ENCODE results near the gene VSIG4. TPM values are rescaled to one million over a fixed set of nuclear protein-coding genes. Genes with fewer than 3 reads are reported as not detected.

Gene VSIG4
- total RNA-seq, 1 experiment from 2014 or later: not detected

GRCh38 chrX:66001596-66001995 lies 38.3 kb downstream of the VSIG4 start:
- no peaks in the 10 kb centered on the region for H3K4me1 ChIP-seq (ENCODE audit: insufficient read depth, low read length)
- no peak overlapping the region for H2BK120ac ChIP-seq (ENCODE audit: low read depth, low read length, poor library complexity, severe bottlenecking)
- Mint-ChIP-seq H3K36me3 (ENCODE audit: insufficient read depth in 1 of 3, low read depth in 3 of 3) (peaks cover 0 to 2% (median 0%) of the 10 kb centered on the region in 3 experiments; a peak in 1 of 7 replicates), H3K4me1 (peaks cover 0 to 2% of the 10 kb centered on the region in 2 experiments; a peak in 1 of 4 replicates), H3K9me3 (peaks cover 71 to 75% of the 10 kb centered on the region in 2 experiments), H3K27me3 (ENCODE audit: low read depth) (no peaks in the 10 kb centered on the region; the same call in 1 of the 2 replicates), H3K27ac (peak overlapping the region in 1 of 3 experiments; percentile 71; a peak in 1 of 7 replicates), H3K4me3 (no peak overlapping the region)
- H3K4ac ChIP-seq (ENCODE audit: low read depth, low read length): no peak overlapping the region
- H2BK12ac ChIP-seq (ENCODE audit: insufficient read length, low read depth, low read length): no peak overlapping the region
- H4K91ac ChIP-seq (ENCODE audit: insufficient read length, low read depth, low read length): no peak overlapping the region
- H3K23ac ChIP-seq (ENCODE audit: insufficient read length, low read depth, low read length): no peak overlapping the region
- no peak overlapping the region for H3K27ac ChIP-seq (ENCODE audit: insufficient read length, low read depth, low read length)
- TF ChIP-seq CTCF (conservative IDR thresholded peaks at IDR 0.05): no peak
- H3K9me3 ChIP-seq (ENCODE audit: control insufficient read depth, low read depth, low read length): peaks cover 24% of the 10 kb centered on the region
- H3K9ac ChIP-seq (ENCODE audit: extremely low read depth, insufficient read length, low read length): no peak overlapping the region
- H3K14ac ChIP-seq (ENCODE audit: insufficient read depth, low read length): no peak overlapping the region
- no peak overlapping the region for H3K56ac ChIP-seq (ENCODE audit: insufficient read length, low read depth, low read length)
- no peak overlapping the region for H2BK5ac ChIP-seq (ENCODE audit: insufficient read length, low read length)
- H3K23me2 ChIP-seq (ENCODE audit: insufficient read length, low read depth, low read length, poor library complexity, severe bottlenecking): no peaks in the 10 kb centered on the region
- H3K27me3 ChIP-seq (ENCODE audit: insufficient read depth, low read length): no peaks in the 10 kb centered on the region
- H4K8ac ChIP-seq (replicated peaks; ENCODE audit: insufficient read length, low read depth, low read length): no peak overlapping the region
- H2AK5ac ChIP-seq (ENCODE audit: insufficient read length, low read length): no peak overlapping the region
- H4K5ac ChIP-seq (ENCODE audit: insufficient read length, low read depth, low read length): no peak overlapping the region
- H2BK20ac ChIP-seq (ENCODE audit: low read depth, low read length, poor library complexity, severe bottlenecking): no peak overlapping the region
- H4K20me1 ChIP-seq (ENCODE audit: control insufficient read depth, insufficient read depth, insufficient read length): no peaks in the 10 kb centered on the region
- H3K4me2 ChIP-seq (ENCODE audit: insufficient read depth, insufficient read length, low read length): no peak overlapping the region
- DNase-seq: no peak
- no peaks in the 10 kb centered on the region for H3K79me1 ChIP-seq (ENCODE audit: insufficient read depth, low read depth, low read length, poor library complexity, severe bottlenecking)
- no peak overlapping the region for H2AFZ ChIP-seq (ENCODE audit: low read length)
- no peak overlapping the region for H3T11ph ChIP-seq (ENCODE audit: low read length)
- H3K79me2 ChIP-seq (ENCODE audit: insufficient read depth, low read length): no peaks in the 10 kb centered on the region
- H3K18ac ChIP-seq (ENCODE audit: insufficient read length, low read depth, low read length): no peak overlapping the region
- no peak overlapping the region for H2BK15ac ChIP-seq (ENCODE audit: low read depth, low read length)
